GM21737 (cell line): ENCODE measurements around the gene VASH1.
"Not testable (repeated sequence)": the region's sequence is repeated elsewhere in the genome, so short reads cannot be mapped to it uniquely, and the experiment has no call there.

ENCODE experiments used
- ATAC-seq: cut with Tn5 transposase; IDR thresholded peaks from one replicate; pipeline ENCODE4 v1.9.1; 2021; ENCODE audit warnings: mild to moderate bottlenecking, moderate library complexity; ENCODE audit not compliant: unreplicated experiment

Gene VASH1

DNA sequence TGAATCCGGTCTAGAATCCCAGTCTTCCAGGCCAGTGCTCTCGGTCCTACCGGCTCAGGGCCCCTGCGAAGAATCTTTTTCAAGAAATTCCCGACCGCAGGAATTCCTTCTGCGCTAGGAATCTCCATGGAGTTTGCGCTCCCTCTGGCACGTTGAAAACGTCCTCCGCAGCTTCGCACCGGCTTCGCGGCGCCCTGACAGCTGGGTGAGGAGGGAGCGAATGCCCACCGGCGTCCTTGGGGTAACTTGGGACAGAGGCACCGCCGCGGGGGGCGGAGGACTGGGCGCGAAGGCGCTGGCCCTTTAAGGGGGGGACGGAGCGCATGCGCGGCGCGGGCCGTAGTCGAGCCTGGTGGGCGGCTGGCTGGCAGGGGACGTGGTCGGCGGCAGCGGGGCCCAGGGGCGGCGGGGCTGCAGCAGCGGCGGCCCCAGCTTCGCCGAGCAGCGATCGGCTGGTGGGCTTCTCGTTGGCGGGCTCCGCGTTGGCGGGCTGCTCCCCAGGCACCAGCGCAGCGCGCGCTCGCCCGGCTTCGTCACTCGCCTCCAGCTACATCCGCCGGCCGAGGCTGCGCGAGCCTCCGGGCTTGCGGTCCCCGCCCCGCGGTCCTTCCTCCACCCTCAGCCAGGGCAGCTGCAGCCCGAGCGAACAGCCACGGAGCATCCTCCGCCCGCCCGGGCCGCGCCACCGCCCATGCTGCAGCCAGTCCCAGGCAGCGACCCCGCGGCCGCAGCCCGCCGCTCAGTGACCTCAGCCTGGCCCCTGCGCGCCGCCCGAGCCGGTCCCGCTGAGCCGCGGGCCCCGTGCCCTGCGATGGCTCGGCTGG lies at the start of gene VASH1:
VASH1 (plus strand) TSS at position 333 of the 824 bp plus-strand sequence. CDS start 1,354 bp downstream, outside the sequence.
- peak; percentile 58 for ATAC-seq

DNA sequence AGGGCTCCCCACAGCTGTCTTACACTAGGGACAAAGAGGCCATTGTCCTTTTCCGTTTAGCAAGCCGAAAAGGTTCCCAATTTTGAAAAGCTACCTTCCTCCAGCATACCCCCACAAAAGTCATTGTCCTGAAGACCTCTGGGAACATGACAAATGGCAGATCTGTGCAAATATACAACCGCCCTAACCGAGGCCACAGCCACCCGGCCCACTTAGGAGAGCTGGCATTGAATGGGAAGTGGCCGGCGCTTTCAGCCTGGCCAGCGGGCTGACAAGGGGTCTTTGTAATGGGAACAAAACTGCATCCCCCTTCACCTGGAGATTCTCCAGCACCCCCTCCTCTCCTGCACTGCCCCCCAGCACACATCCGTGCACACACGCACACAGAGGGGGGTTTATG lies 48.1 kb upstream of the VASH1 start:
- no peak for ATAC-seq

DNA sequence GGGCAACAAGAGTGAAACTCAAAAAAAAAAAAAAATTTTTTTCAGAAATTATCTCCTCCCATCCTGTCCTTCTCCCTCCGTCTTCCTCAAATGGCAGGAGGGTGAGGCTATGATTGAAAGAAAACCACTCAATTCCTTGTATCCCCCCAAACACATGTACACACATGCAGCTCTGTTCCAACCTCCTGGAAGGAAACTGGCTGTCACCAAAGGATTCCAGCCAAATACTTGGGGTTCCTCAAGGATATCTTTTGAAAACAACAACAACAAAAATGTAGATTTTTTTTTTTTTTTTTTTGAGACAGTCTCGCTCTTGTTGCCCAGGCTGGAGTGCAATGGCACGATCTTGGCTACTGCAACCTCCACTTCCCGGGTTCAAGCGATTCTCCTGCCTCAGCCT lies 46.8 kb upstream of the VASH1 start:
- ATAC-seq = no peak

DNA sequence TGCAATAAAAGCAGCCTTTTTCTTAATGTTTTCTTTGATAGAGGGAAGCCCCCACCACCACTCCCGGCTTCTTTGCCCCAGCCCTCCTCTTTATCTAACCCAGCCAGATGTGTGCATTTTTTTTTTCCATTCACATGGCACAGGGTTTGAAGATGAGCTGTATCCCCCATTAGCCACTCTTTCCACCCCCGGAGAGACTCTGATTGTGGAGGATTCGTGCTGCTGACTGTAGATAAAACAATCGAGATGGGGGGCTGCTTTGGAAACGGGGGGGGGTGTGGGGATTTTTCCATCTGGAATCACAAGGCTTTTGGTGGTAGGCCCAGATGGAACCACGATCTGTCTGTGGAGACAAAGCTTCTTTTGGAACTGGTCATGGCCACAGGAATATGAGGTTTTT lies 46.2 kb upstream of the VASH1 start:
- no peak for ATAC-seq

DNA sequence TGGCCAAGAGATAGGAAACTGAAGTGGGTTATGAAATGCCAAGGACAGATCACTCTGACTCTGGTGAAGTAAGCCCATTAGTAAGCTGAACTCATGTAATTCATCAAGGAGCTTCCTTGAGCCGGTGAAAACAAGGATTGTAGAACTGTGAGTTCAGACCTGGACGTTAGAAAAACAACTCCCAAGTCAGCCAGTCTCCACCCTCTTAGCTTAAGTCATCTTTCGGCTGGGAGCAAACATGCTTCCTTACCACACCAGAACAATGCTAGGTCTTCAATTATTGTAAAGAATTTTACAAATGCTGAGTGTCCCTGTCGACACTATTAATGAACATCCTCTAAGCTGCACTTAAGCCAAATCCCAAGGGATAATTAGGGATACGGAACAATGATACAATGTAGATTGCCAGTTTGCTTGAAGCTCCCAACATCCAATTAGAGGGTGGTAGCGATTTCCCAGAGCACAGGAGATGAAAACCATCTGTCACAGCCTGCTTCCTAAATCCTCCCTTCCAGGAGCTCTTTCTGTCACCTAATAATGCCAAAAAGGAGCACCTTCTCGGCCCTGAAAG lies 45.7 kb upstream of the VASH1 start:
- ATAC-seq = no peak

DNA sequence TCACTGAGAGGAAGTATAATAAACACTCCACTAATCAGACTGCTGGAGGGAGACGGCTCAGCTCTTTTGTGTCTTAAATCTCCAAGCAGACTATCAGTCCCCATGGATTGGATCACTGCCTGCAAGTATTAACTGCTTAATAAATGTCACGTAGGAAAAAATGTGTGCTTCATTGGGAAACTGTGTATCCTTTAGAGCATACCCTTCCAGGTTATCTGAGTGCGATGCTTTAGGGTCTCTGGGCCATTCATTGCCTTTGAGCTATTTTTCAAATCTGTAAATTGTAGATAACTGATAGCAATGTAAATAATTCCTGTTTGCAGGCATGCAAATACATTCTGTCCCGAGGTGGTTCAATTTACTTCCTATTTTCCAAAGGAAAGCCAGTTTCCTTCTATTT lies 45.0 kb upstream of the VASH1 start:
- no peak for ATAC-seq

DNA sequence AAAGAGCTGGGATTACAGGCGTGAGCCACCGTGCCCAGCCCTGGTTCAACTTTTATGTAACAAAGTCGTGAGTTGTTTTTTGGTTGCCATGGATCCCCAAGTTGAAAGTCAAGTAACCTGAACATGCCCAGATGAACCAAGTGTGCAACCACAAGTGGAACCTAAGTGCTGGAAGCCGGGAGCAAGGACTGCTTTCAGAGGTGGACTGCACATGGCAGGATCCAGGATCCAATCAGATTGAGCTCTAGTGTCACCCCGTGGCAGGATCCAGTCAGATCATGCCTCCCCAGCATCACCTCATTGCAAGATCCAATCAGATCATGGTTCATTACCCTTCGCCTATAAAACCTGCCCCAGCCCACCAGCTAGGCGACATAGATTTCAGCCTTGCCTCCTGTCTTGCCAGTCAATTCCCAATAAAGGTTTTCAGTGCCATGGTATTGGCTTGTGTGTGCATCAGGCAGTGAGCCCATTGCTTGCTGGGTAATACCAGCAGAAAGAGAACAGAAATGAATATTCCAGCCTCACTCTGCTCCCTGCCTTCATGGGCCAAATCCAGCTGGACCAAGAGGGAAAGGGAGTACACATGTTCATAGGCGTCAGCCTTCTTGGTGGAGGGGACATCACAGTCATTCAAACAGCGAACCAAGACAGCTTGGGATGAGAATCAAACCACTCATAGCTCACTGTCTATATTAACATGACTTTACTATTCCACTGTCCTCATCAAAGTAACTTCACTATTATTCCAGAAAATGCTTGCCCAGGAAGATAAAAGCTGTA lies 43.6 kb upstream of the VASH1 start:
- no peak for ATAC-seq

DNA sequence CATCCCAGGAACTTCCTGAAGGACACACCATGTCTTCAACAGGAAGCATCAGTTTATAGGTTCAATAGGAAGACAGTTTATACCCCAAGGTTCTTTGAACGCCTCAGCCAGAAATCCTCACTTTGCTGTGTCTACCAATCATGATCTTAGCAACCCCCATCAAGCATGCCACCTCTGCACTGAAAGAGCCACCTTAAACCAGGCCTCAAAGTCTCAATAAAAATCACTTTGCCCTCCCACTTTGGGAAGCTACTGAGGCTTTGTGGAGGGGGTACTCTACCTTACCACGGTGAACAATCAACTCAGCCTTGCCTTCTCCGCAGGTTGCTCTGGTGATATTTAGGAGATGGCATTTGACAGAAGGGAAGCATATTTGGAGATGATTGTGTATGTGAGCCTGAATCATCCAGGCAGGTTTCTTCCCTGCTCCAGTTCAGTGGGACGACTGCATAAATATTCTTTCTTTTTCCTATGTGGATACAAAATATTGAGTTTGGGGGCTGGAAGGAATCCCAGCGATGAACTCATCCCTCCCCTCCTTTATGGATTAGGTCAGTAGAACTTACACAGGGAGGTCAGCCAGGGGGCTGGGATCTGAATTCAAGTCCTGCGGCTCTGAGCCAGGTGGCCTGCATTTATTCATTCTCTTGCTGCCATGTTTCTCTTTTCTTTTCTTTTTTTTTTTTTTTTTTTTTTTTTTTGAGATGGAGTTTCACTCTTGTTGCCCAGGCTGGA lies 42.8 kb upstream of the VASH1 start:
- no peak for ATAC-seq

DNA sequence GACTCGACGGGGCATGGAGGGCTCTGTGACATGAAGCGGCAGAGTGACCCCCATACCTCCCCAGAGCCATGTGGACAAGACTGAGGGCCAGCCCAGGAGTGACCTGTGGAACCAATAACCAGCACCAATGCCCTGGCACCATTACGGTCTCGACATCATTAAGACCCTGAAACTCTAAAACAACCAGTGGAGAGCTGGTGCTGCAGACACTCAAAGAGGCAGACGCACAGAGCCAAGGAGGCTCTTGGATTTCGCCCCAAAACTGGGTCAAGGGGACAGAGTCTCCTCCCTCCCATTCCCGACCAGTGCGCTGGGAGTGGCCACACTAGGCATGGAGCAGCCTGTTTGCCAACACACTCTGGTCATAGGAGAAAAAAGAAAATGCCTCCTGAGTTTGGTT lies 41.6 kb upstream of the VASH1 start:
- no peak for ATAC-seq

DNA sequence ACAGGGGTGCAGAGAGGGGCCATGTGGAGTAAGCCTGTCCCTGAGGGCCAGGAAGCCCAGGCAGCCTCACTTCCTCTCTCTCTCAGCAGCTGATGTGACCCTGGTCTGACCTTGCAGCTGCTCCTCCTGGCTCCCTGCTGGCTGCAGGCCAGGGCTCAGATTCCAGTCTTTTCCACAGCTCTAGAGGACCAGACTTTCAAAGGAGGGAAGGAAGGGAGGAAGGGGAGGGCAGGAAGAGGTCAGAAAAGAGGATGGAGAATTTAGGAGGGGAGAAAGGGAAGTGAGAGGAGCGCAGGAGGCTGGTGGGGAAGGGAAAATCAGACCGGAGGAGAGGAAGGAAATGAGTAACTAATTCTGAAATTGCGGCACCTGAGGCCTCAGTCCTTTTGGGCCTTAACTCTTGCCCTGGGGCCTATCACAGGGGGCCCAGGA lies 40.9 kb upstream of the VASH1 start:
- peak; percentile 62 for ATAC-seq

DNA sequence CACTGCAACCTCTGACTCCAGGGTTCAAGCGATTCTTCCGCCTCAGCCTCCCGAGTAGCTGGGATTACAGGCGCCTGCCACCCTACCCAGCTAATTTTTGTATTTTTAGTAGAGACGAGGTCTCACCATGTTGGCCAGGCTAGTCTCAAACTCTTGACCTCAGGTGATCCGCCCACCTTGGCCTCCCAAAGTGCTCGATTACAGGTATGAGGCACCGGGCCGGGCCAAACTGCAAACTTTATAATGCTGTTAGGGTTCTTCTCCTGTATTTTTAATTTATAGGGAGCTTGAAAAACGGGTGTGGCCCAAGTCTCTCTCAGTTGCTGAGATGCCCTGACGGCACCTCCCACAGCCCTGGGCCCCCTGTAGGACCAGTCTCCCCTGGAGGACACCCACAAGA lies 39.8 kb upstream of the VASH1 start:
- ATAC-seq = not testable (repeated sequence)

DNA sequence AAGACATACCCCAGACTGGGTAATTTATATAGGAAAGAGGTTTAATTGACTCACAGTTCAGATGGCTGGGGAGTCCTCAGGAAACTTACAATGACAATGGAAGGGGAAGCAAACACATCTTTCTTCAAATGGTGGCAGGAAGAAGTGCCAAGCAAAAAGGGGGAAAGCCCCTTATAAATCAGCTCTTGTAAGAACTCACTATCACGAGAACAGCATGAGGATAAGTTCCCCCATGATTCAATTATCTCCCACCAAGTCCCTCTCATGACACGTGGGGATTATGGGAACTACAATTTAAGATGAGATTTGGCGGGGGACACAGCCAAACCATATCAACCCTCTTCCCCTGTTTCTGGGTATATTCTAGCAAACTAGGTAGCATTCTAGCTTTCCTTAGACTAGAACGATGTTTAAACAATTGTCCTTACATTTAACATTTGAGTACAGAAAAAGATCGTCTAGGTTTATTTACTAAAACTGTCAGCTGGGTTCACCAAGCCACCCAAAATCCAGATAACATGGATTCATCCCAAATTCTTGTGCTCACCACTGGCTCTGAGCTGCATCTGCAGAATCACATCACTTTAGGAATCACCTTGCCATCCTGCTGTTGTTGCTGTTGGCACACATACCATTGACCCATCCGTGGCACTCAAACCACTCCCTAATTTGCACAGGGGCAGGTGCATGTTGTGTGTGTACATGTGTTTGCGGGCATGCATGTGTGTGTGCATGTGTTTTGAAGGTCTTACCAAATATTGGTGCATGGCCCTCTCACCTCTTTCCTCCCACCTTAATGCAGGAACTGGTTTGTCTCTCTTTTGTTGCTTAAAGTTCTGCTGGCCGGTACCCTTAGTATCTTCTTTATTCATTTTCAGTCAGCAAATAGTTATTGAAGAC lies 36.4 kb upstream of the VASH1 start:
- ATAC-seq = no peak

DNA sequence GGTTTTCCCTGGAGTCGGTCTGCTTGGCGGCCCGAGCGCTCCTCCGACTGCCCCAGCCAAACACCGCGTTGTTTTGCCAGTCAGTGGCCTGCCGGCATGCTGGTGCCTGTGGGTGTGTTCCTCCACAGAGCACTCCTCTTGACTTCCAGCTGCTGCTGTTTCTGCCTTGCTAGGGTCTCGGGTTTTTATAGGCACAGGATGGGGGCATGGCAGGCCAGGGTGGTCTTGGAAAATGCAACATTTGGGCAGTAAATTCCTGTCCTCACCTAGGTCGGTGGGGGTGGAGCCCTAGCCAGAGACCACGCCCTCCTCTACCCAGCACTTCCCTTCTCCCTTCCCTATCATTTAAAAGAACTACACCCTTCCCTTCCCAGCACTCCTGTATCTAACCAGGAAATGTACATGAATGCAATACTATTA lies 34.7 kb upstream of the VASH1 start:
- no peak for ATAC-seq

DNA sequence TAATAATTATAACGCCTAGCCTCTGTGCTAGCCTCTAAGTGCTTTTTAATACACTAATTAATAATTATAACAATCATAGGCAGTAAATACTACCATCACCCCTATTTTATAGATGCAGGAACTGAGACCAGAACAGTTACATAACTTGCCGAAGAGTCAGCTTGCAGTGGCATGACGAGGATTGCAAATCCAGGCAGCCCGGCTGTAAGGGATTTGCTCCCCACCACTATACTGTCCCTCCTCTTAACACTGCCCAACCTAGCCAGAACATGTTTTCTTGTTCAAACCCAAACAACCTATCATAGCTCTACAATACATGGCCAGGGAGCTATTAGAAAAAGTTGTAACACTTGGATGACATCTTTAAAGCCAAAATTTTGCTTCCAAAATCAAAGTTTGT lies 33.9 kb upstream of the VASH1 start:
- ATAC-seq = no peak

DNA sequence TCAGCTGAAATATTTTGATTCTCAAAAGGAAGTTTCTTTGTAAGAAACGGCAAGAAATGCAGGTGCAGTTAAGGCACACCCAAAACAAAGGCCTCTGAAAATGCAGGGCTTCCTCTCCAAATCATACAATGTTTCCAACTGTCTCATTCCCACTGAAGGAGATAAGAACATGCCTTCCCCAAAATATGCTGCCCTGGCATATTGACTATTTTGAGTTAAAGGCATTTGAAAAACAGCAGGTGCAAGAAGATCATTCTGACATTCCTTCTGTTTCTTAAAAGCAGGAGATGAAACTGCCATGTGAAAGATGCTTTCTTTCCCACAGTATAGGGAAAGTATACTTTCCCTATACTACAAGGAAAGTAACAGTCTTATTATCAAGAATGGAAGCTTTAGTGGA lies 33.4 kb upstream of the VASH1 start:
- ATAC-seq = no peak

DNA sequence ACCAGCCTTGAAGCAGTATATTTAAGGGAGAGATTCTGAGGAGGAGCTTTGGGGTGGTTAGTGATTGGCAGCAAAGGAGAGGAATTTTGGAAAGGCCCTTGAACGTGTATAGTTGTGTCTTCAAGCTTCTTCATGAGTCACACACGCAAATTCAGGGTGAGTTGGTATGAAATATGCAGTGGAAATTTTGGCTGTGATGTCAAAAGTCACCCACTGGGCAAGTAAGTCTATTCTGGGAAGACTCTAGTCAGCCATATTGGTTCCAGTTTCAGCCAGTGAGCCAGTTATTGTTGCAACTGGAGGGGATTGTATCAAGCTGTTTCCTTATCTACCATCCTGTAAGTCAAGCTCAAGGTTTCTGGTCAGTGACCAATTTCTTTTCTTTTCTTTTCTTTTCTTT lies 32.0 kb upstream of the VASH1 start:
- no peak for ATAC-seq

DNA sequence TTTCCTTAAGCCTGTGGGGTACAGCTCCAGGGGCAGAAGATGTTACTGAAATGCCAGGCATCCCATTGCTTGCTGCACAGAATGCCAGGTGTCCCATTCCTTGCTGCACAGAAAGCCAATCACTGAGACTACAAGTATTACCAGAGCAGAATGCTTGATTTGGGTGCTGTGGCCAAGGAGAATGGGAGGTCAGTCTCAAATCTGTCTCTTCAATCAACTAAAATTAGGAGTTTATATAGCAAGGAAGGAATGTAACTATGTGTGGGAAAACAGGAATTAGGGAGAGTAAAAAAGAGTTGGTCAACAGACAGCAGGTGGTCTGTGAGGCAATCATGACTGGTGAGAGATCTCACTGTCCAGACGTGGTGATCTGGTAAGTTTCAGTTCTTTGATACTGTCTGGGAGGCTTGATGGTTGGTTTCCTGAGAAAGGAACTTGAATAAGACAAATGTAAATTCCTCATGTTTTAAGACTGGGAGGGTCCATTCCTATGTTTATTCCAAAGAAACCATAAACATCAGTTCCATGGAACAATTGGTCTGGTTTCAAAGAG lies 31.2 kb upstream of the VASH1 start:
- no peak for ATAC-seq

DNA sequence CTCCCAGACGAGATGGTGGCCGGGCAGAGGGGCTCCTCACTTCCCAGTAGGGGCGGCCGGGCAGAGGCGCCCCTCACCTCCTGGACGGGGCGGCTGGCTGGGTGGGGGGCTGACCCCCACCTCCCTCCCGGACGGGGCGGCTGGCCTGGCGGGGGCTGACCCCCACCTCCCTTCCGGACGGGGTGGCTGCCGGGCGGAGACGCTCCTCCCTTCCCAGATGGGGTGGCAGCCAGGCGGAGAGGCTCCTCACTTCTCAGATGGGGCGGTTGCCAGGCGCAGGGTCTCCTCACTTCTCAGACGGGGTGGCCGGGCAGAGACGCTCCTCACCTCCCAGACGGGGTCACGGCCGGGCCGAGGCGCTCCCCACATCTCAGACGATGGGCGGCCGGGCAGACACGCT lies 26.8 kb upstream of the VASH1 start:
- ATAC-seq = not testable (repeated sequence)

DNA sequence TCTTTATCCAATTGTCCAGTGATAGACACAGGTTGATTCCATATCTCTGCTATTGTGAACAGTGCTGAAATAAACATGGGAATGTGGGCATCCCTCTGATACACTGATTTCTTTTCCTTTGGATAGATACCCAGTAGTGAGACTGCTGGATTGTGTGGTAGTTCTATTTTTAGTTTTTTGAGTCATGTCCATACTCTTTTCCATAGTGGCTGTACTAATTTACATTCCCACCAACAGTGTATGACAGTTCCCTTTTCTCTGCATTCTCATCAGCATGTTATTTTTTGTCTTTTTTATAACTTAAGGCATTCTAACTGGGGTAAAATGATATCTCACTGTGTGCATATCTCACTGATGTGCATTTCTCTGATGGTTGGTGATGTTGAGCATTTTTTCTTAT lies 24.8 kb upstream of the VASH1 start:
- ATAC-seq = no peak

DNA sequence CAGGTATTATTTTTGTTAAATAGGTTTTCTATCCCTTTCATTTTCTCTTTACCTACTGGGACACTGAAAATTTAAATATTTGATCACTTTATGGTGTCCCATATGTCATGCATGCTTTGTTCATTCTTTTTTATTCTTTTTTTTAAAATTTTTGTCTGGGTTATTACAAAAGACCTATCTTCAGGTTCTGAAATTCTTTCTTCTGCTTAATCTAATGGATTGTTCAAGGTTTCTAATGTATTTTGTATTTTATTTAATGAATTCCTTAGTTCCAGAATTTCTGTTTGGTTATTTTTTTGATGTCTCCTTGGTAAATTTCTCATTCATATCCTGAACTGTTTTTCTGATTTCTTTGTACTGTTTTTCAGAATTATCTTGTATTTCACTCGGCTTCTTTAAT lies 20.2 kb upstream of the VASH1 start:
- ATAC-seq = no peak
